Activated naive CD8-positive, alpha-beta T cell treated with anti-CD3 and anti-CD28 coated beads, Interleukin-2, amount 50 U/mL, for 24 hours (primary cell): ENCODE data around the gene TGFBR3.

Experiments used
- ATAC-seq: fragments of 150-1000 bp; cut with Tn5 transposase; one replicate; pipeline ENCODE4 v1.10.0; 2021
- DNase-seq: peaks from one replicate; pipeline ENCODE4 v3.0.0; 2021
- H3K27ac Mint-ChIP-seq: one replicate; pipeline ENCODE4 v1.8.0; 2021; ENCODE audit warnings: mild to moderate bottlenecking, mixed read lengths
- H3K27me3 Mint-ChIP-seq: one replicate; pipeline ENCODE4 v1.8.0; 2021; ENCODE audit warnings: mixed read lengths
- H3K36me3 Mint-ChIP-seq: one replicate; pipeline ENCODE4 v1.8.0; 2021; ENCODE audit warnings: low read depth, mixed read lengths
- H3K4me1 Mint-ChIP-seq: one replicate; pipeline ENCODE4 v1.8.0; 2021; ENCODE audit warnings: mixed read lengths
- H3K4me3 Mint-ChIP-seq: one replicate; pipeline ENCODE4 v1.8.0; 2021; ENCODE audit warnings: mild to moderate bottlenecking, moderate library complexity, mixed read lengths
- H3K9me3 Mint-ChIP-seq: one replicate; pipeline ENCODE4 v1.8.0; 2021; ENCODE audit warnings: mixed read lengths

Gene TGFBR3

GRCh38 chr1:91768786-91769725 lies 116.9 kb downstream of the TGFBR3 start:
- Mint-ChIP-seq H3K4me3 (no peak overlapping the region), H3K4me1 (peaks cover 25% of the 10 kb centered on the region), H3K9me3 (no peaks in the 10 kb centered on the region), H3K36me3 (no peaks in the 10 kb centered on the region), H3K27me3 (no peaks in the 10 kb centered on the region), H3K27ac (peak overlapping the region; percentile 27)
- ATAC-seq (no peak), DNase-seq (no peak)

GRCh38 chr1:91768120-91768519 lies 117.8 kb downstream of the TGFBR3 start:
- no peaks in the 10 kb centered on the region for H3K27me3 Mint-ChIP-seq

GRCh38 chr1:91766883-91767282 lies 119.1 kb downstream of the TGFBR3 start:
- peaks cover 41% of the 10 kb centered on the region for H3K4me1 Mint-ChIP-seq
- no peaks in the 10 kb centered on the region for H3K36me3 Mint-ChIP-seq
- DNase-seq = no peak
- no peaks in the 10 kb centered on the region for H3K27me3 Mint-ChIP-seq
- H3K27ac Mint-ChIP-seq = no peak overlapping the region
- ATAC-seq = no peak
- H3K4me3 Mint-ChIP-seq = no peak overlapping the region
- H3K9me3 Mint-ChIP-seq = no peaks in the 10 kb centered on the region

More at GRCh38 chr1:91768120-91768519, 117.8 kb downstream of the TGFBR3 start:
- peaks cover 34% of the 10 kb centered on the region for H3K4me1 Mint-ChIP-seq
- ATAC-seq (no peak), DNase-seq (no peak)
- H3K27ac Mint-ChIP-seq = no peak overlapping the region
- H3K9me3 Mint-ChIP-seq = no peaks in the 10 kb centered on the region
- no peak overlapping the region for H3K4me3 Mint-ChIP-seq
- H3K36me3 Mint-ChIP-seq = no peaks in the 10 kb centered on the region

- Mint-ChIP-seq H3K27me3 (no peaks in the 10 kb centered on the region), H3K9me3 (no peaks in the 10 kb centered on the region), H3K4me1 (peaks cover 48% of the 10 kb centered on the region), H3K36me3 (no peaks in the 10 kb centered on the region), H3K4me3 (no peak overlapping the region), H3K27ac (no peak overlapping the region)
- DNase-seq (no peak), ATAC-seq (no peak)
Observed at GRCh38 chr1:91765880-91766443, 120.0 kb downstream of the TGFBR3 start.

- Mint-ChIP-seq H3K4me1 (peaks cover 51% of the 10 kb centered on the region), H3K36me3 (peaks cover 2% of the 10 kb centered on the region), H3K9me3 (no peaks in the 10 kb centered on the region), H3K27me3 (no peaks in the 10 kb centered on the region), H3K27ac (no peak overlapping the region), H3K4me3 (no peak overlapping the region)
- ATAC-seq (no peak), DNase-seq (no peak)
Observed at GRCh38 chr1:91765293-91765692, 120.7 kb downstream of the TGFBR3 start.

GRCh38 chr1:91764471-91765115 lies 121.4 kb downstream of the TGFBR3 start:
- DNase-seq (no peak), ATAC-seq (no peak)
- H3K4me1 Mint-ChIP-seq = peaks cover 48% of the 10 kb centered on the region
- H3K27ac Mint-ChIP-seq = no peak overlapping the region
- H3K4me3 Mint-ChIP-seq = no peak overlapping the region
- no peaks in the 10 kb centered on the region for H3K9me3 Mint-ChIP-seq
- H3K36me3 Mint-ChIP-seq = peaks cover 2% of the 10 kb centered on the region
- no peaks in the 10 kb centered on the region for H3K27me3 Mint-ChIP-seq

- Mint-ChIP-seq H3K4me1 (peaks cover 39% of the 10 kb centered on the region), H3K27ac (peak overlapping the region; percentile 61), H3K27me3 (no peaks in the 10 kb centered on the region), H3K36me3 (peaks cover 5% of the 10 kb centered on the region), H3K4me3 (no peak overlapping the region), H3K9me3 (no peaks in the 10 kb centered on the region)
- DNase-seq (no peak), ATAC-seq (peak; percentile 78)
Observed at GRCh38 chr1:91763252-91763651, 122.7 kb downstream of the TGFBR3 start.

- Mint-ChIP-seq H3K36me3 (peaks cover 10% of the 10 kb centered on the region), H3K27me3 (no peaks in the 10 kb centered on the region)
Observed at GRCh38 chr1:91761295-91761721, 124.6 kb downstream of the TGFBR3 start.

GRCh38 chr1:91760512-91760911 lies 125.4 kb downstream of the TGFBR3 start:
- peaks cover 10% of the 10 kb centered on the region for H3K36me3 Mint-ChIP-seq
- DNase-seq = no peak
- no peaks in the 10 kb centered on the region for H3K9me3 Mint-ChIP-seq
- no peak for ATAC-seq
- H3K4me1 Mint-ChIP-seq = peaks cover 39% of the 10 kb centered on the region
- no peaks in the 10 kb centered on the region for H3K27me3 Mint-ChIP-seq
- no peak overlapping the region for H3K4me3 Mint-ChIP-seq
- H3K27ac Mint-ChIP-seq = no peak overlapping the region

More at GRCh38 chr1:91761295-91761721, 124.6 kb downstream of the TGFBR3 start:
- Mint-ChIP-seq H3K27ac (no peak overlapping the region), H3K9me3 (no peaks in the 10 kb centered on the region), H3K4me3 (no peak overlapping the region), H3K4me1 (peaks cover 39% of the 10 kb centered on the region)
- ATAC-seq (no peak), DNase-seq (no peak)

- Mint-ChIP-seq H3K9me3 (no peaks in the 10 kb centered on the region), H3K4me3 (no peak overlapping the region), H3K27ac (no peak overlapping the region), H3K36me3 (peaks cover 12% of the 10 kb centered on the region), H3K4me1 (peaks cover 45% of the 10 kb centered on the region), H3K27me3 (no peaks in the 10 kb centered on the region)
- DNase-seq = no peak
- ATAC-seq = no peak
Observed at GRCh38 chr1:91759076-91759475, 126.9 kb downstream of the TGFBR3 start.

- Mint-ChIP-seq H3K4me1 (peaks cover 45% of the 10 kb centered on the region), H3K27ac (no peak overlapping the region), H3K9me3 (no peaks in the 10 kb centered on the region), H3K4me3 (no peak overlapping the region), H3K36me3 (peaks cover 12% of the 10 kb centered on the region), H3K27me3 (no peaks in the 10 kb centered on the region)
- ATAC-seq (no peak), DNase-seq (no peak)
Observed at GRCh38 chr1:91757763-91758460, 128.0 kb downstream of the TGFBR3 start.

- Mint-ChIP-seq H3K4me1 (peaks cover 49% of the 10 kb centered on the region), H3K36me3 (peaks cover 12% of the 10 kb centered on the region), H3K27ac (no peak overlapping the region), H3K4me3 (no peak overlapping the region), H3K27me3 (no peaks in the 10 kb centered on the region), H3K9me3 (no peaks in the 10 kb centered on the region)
- DNase-seq = no peak
- ATAC-seq = no peak
Observed at GRCh38 chr1:91755702-91756287, 130.2 kb downstream of the TGFBR3 start.

- Mint-ChIP-seq H3K4me3 (peak overlapping the region; percentile 55), H3K27me3 (no peaks in the 10 kb centered on the region), H3K27ac (peak overlapping the region; percentile 96), H3K9me3 (no peaks in the 10 kb centered on the region), H3K36me3 (peaks cover 9% of the 10 kb centered on the region), H3K4me1 (peaks cover 54% of the 10 kb centered on the region)
- DNase-seq (no peak), ATAC-seq (no peak)
Observed at GRCh38 chr1:91754816-91755580, 131.0 kb downstream of the TGFBR3 start.
